Duodenal mucosa (tissue), 2 donors: ENCODE results near the gene CCDC170.

Source experiments
- H3K27ac ChIP-seq: one replicate; pipeline ENCODE4 v1.7.0; 2013; ENCODE audit warnings: low read depth, low read length
- H3K27me3 ChIP-seq, 2 donors: one replicate each; pipeline ENCODE4 v1.7.0; 2013; ENCODE audit warnings: low read length in 2 of 2, control low read depth in 1 of 2; ENCODE audit not compliant: insufficient read depth in 2 of 2, control insufficient read depth in 1 of 2
- H3K36me3 ChIP-seq, 2 donors: one replicate each; pipeline ENCODE4 v1.7.0; 2013; ENCODE audit warnings: low read length in 2 of 2, control low read depth in 1 of 2; ENCODE audit not compliant: insufficient read depth in 2 of 2, control insufficient read depth in 1 of 2
- H3K4me1 ChIP-seq, 2 donors: one replicate each; pipeline ENCODE4 v1.7.0; 2013; ENCODE audit warnings: low read length in 2 of 2, control low read depth in 1 of 2; ENCODE audit not compliant: insufficient read depth in 2 of 2, control insufficient read depth in 1 of 2
- H3K4me3 ChIP-seq, 2 donors: one replicate each; pipeline ENCODE4 v1.7.0; 2013; ENCODE audit warnings: low read length in 2 of 2, low read depth in 1 of 2
- H3K9ac ChIP-seq, 2 donors: one replicate each; pipeline ENCODE4 v1.7.0; 2013; ENCODE audit warnings: low read length in 2 of 2, low read depth in 1 of 2
- H3K9me3 ChIP-seq, 2 donors: one replicate each; pipeline ENCODE4 v1.7.0; 2013; ENCODE audit warnings: low read length in 2 of 2, control low read depth in 1 of 2; ENCODE audit not compliant: control insufficient read depth in 1 of 2

CCDC170 gene

DNA sequence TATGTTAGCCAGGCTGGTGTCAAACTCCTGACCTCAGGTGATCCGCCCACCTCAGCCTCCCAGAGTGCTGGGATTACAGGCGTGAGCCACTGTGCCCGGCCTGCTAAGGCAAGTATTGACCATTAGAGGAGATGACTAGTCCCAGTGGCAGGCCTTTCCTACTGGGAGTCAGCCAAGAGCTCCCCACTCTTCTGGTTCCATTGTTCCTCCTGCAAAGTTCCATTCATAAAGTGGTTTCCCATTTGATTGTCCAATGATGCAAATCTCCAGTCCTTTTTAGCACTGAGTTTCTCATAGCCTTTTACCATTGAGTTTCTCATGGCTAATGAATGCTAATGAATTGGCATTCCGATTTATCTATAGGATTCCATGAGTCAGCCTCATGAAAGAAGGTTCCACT is 165.4 kb downstream of the CCDC170 start:
- no peaks in the 10 kb centered on the region for H3K36me3 ChIP-seq
- no peaks in the 10 kb centered on the region for H3K9me3 ChIP-seq
- no peaks in the 10 kb centered on the region for H3K27me3 ChIP-seq
- no peak overlapping the region for H3K27ac ChIP-seq
- H3K4me3 ChIP-seq = no peak overlapping the region
- H3K9ac ChIP-seq = no peak overlapping the region
- peaks cover 0 to 11% of the 10 kb centered on the region in 2 donors for H3K4me1 ChIP-seq

DNA sequence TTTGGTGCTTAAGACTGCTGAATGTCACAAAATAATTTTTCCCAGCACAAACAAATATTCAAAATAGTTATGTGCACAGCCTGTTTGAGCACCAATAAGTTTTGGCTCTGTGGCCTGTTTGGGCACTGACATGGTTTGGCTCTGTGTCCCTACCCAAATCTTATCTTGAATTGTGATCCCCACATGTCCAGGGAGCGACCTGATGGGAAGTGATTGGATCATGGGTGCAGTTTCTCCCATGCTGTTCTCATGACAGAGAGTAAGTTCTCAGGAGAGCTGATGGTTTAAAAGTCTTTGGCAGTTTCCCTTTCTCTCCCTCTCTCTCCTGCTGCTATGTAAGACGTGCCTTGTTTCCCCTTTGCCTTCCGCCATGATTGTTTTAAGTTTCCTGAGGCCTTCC is 167.7 kb downstream of the CCDC170 start:
- Histone ChIP-seq H3K27me3 (no peaks in the 10 kb centered on the region), H3K9me3 (no peaks in the 10 kb centered on the region), H3K4me1 (peaks cover 0 to 11% of the 10 kb centered on the region in 2 donors), H3K36me3 (no peaks in the 10 kb centered on the region), H3K9ac (no peak overlapping the region), H3K4me3 (no peak overlapping the region), H3K27ac (no peak overlapping the region)

DNA sequence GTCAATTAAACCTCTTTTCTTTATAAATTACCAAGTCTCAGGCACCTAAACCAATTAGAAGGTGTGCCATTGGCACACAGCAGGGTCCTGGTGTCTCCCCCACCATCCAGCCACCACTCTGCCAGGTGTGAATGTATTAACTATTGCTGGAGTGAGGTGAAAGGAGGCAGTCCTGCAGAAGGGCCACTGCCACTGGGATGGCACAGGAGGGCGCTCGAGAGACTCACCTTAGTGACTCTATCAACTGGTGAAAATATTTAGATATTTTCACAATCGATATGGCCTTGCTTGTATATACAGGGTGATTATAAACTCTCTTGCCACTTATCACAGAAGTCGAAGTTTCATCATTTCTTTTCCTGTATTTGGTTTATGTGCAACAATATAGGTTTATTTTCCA is 168.1 kb downstream of the CCDC170 start:
- H3K27me3 ChIP-seq = no peaks in the 10 kb centered on the region
- no peak overlapping the region for H3K4me3 ChIP-seq
- H3K9me3 ChIP-seq = no peaks in the 10 kb centered on the region
- H3K9ac ChIP-seq = no peak overlapping the region
- no peaks in the 10 kb centered on the region for H3K36me3 ChIP-seq
- no peak overlapping the region for H3K27ac ChIP-seq
- peaks cover 0 to 11% of the 10 kb centered on the region in 2 donors for H3K4me1 ChIP-seq

DNA sequence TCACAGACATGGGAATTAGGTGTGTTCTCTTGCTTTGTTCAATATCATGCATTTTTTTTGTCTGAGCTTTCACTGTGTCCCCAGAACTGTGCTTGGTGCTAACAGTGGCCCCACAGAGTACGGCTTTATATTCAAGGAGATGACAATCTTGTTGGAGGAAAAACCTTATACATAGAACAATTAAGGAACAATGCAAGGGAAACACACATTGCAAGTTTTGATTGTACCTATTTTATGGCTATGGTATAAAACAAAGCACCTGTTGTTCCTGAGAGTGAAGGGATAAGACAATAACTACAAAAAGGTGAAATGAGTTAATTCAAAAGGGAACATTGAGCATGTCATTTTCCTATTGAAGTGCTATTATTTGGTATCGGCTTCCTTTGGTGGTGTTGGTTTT is 169.7 kb downstream of the CCDC170 start:
- Histone ChIP-seq H3K9me3 (no peaks in the 10 kb centered on the region), H3K27ac (no peak overlapping the region), H3K27me3 (no peaks in the 10 kb centered on the region), H3K36me3 (no peaks in the 10 kb centered on the region), H3K9ac (no peak overlapping the region), H3K4me3 (no peak overlapping the region), H3K4me1 (peaks cover 0 to 12% of the 10 kb centered on the region in 2 donors)

DNA sequence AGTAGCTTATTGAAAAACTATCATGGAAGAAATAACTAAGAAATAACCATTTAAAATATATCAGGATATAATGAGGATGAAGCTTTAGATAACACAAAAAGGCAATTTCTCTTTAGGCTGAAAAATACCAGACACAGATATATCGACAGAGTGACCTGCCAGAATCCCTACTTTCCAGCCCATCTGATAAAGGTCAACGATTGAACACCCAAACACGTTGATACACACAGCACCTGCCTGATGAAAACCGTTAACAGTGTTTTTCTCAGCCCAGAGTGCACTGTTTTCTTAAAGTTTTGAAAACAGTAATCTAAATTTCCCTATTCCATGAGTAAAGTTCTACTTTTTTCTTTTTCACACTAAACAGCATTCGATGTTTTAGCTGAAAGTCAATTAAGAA is 170.6 kb downstream of the CCDC170 start:
- Histone ChIP-seq H3K9ac (no peak overlapping the region), H3K9me3 (no peaks in the 10 kb centered on the region), H3K4me1 (peaks cover 0 to 21% of the 10 kb centered on the region in 2 donors), H3K36me3 (no peaks in the 10 kb centered on the region), H3K27me3 (no peaks in the 10 kb centered on the region), H3K4me3 (no peak overlapping the region), H3K27ac (no peak overlapping the region)

DNA sequence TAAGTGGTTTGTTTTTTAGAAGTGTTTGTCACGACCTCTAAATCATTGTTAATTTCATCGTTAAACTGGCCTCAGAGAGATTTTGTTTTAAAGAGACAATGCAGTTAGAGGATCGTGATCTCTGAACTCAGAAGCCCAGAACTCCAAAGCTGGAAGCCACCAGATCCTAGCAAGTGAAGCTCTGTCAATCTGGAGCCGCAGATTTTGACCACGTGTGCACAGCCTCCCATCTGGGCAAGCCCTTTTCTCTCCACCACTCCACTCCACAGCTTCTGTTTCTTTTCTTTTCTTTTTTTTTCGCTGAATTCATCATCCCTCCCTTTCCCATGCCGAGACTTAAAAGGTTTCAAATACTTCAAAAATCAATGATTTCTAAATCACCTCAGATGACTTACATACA is 171.5 kb downstream of the CCDC170 start:
- no peak overlapping the region for H3K9ac ChIP-seq
- no peaks in the 10 kb centered on the region for H3K36me3 ChIP-seq
- no peaks in the 10 kb centered on the region for H3K9me3 ChIP-seq
- H3K4me1 ChIP-seq = peaks cover 0 to 22% of the 10 kb centered on the region in 2 donors
- H3K4me3 ChIP-seq = no peak overlapping the region
- H3K27ac ChIP-seq = no peak overlapping the region
- H3K27me3 ChIP-seq = no peaks in the 10 kb centered on the region

DNA sequence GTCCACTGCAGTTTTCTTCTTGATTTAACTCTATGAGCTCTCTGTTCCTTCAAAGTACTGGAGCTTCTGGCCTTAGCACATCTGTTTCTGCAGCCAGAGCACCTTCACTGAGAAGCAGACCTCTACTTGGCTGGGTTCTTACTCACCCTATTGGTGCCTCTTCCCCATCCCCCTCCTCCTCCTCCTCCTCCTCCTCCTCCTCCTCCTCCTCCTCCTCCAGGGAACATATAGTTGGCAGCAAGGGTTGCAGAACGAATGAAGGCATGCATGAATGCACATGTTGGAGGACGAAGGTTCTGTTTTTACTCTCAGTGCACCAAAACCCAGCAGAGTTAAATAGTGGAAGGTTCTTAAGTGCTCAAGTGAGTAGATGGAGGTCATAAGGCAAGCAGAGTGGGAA is 172.7 kb downstream of the CCDC170 start:
- H3K27ac ChIP-seq = no peak overlapping the region
- H3K9ac ChIP-seq = no peak overlapping the region
- no peaks in the 10 kb centered on the region for H3K27me3 ChIP-seq
- peaks cover 0 to 22% of the 10 kb centered on the region in 2 donors for H3K4me1 ChIP-seq
- no peaks in the 10 kb centered on the region for H3K36me3 ChIP-seq
- no peak overlapping the region for H3K4me3 ChIP-seq
- H3K9me3 ChIP-seq = no peaks in the 10 kb centered on the region

DNA sequence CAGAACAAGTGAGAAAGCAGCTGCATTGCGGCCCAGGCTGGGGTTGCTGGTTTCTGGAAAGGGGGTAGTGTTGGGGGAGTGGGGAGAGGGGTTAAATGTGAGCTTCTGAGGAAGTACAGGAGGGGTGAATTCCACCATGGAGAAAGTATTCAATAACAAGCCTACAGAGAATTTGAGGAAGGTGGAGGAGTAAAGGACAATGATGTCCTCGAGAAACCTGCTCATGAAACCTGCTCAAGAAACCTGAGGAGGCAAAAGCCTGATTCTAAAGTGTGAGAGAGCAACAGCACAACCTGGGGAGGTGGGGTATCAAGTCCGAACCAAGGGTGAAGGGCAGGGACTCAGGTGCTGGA is 175.4 kb downstream of the CCDC170 start:
- Histone ChIP-seq H3K9me3 (no peaks in the 10 kb centered on the region), H3K9ac (no peak overlapping the region), H3K4me3 (no peak overlapping the region), H3K4me1 (peaks cover 0 to 11% of the 10 kb centered on the region in 2 donors), H3K27ac (no peak overlapping the region), H3K27me3 (no peaks in the 10 kb centered on the region), H3K36me3 (no peaks in the 10 kb centered on the region)

DNA sequence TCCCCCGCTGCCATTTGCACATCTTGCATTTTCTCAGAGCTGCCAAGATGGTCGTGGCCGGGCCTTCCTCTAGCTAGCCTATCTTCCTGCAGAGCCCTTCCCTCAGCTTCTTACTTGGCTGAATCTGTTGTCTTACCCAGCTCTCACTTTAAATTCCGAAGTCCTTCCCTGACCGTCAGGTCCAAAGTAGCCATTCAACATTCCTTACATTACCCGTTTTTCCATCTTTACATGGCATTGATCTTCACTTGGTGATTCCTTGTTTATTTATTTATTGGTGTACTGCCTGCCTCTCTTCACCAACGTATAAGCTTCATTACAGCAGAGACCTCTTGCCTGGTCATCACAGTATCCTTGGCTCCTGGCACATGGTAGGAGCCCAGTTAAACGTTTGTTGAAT is 176.3 kb downstream of the CCDC170 start:
- Histone ChIP-seq H3K36me3 (no peaks in the 10 kb centered on the region), H3K27me3 (no peaks in the 10 kb centered on the region)

More for the DNA sequence above, 176.3 kb downstream of the CCDC170 start:
- peaks cover 0 to 11% of the 10 kb centered on the region in 2 donors for H3K4me1 ChIP-seq
- no peak overlapping the region for H3K9ac ChIP-seq
- H3K4me3 ChIP-seq = no peak overlapping the region
- H3K27ac ChIP-seq = no peak overlapping the region
- H3K9me3 ChIP-seq = no peaks in the 10 kb centered on the region
